Cardiac muscle cell (in vitro differentiated cells and primary cell): ENCODE results near the gene SEMA5A. TPM values are rescaled to one million over a fixed set of nuclear protein-coding genes. Genes with fewer than 3 reads are reported as not detected.

ENCODE experiments used
- DNase-seq, 2 donors: peaks; one replicate each; pipeline versions ENCODE4 v3.0.0 to v3.0.0-alpha.2; 2010 to 2017; ENCODE audit warnings: low read depth in 1 of 2, low spot score in 1 of 2
- H3K27ac ChIP-seq: fragments of 200-600 bp; sonication (generic); 2 replicates; pipeline ENCODE4 v1.5.1; 2016
- H3K27me3 ChIP-seq: fragments of 200-600 bp; sonication (generic); 2 replicates; pipeline ENCODE4 v1.6.0; 2016; ENCODE audit warnings: control low read depth
- H3K36me3 ChIP-seq: fragments of 200-600 bp; sonication (generic); 2 replicates; pipeline ENCODE4 v1.5.1; 2016; ENCODE audit warnings: control low read depth
- H3K4me1 ChIP-seq: fragments of 200-600 bp; sonication (generic); 2 replicates; pipeline ENCODE4 v1.8.1; 2017; ENCODE audit warnings: low read depth, mild to moderate bottlenecking, mixed run types
- H3K4me3 ChIP-seq: fragments of 200-600 bp; sonication (generic); 2 replicates; pipeline ENCODE4 v1.5.1; 2016; ENCODE audit warnings: mild to moderate bottlenecking
- H3K9me3 ChIP-seq: fragments of 200-600 bp; sonication (generic); 2 replicates; pipeline ENCODE4 v1.5.1; 2017; ENCODE audit warnings: low read depth, mild to moderate bottlenecking, control low read depth
- polyA plus RNA-seq: library from polyadenylated mRNA; unstranded; fragments of >200 nt; fragmentation: Nextera tagmentation; extraction: Ambion mirVana; gene quantifications from 2 replicates; pipeline ENCODE4 v1.2.1, GENCODE V29; 2016
- total RNA-seq: library from RNA; depleted of rRNA; stranded (reverse); fragments of >200 nt; gene quantifications from 2 replicates; pipeline ENCODE4 v1.2.3, GENCODE V29; 2016
- TF ChIP-seq, protein P1 (sequence below): IDR thresholded peaks from 2 replicates; pipeline ENCODE4 v1.5.1; 2012; ENCODE audit warnings: low read depth, mild to moderate bottlenecking, low read length

The SEMA5A gene
- total and polyA plus RNA-seq, 2 experiments from 2014 or later, result 15.7 to 16.6 TPM

DNA sequence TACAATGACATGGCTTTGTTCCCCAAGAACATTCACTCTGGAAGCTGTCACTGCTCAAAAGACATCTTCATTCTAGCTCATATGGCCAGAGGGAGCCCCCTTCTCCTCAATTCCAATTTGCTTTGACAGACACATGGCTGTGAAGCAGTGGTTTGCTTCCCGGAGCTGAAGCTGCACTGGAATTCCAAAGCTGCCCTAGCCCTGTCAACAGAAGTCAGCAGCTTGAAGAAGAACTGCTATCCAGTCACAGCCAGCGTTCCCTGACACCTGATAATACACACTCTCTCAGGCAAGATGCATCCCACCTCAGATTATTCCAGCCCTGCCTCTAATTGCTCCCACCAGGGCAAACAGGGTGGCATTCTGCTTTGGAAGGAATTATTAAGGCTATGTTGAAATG is 93.7 kb downstream of the SEMA5A start:
- TF ChIP-seq, protein P1, sequence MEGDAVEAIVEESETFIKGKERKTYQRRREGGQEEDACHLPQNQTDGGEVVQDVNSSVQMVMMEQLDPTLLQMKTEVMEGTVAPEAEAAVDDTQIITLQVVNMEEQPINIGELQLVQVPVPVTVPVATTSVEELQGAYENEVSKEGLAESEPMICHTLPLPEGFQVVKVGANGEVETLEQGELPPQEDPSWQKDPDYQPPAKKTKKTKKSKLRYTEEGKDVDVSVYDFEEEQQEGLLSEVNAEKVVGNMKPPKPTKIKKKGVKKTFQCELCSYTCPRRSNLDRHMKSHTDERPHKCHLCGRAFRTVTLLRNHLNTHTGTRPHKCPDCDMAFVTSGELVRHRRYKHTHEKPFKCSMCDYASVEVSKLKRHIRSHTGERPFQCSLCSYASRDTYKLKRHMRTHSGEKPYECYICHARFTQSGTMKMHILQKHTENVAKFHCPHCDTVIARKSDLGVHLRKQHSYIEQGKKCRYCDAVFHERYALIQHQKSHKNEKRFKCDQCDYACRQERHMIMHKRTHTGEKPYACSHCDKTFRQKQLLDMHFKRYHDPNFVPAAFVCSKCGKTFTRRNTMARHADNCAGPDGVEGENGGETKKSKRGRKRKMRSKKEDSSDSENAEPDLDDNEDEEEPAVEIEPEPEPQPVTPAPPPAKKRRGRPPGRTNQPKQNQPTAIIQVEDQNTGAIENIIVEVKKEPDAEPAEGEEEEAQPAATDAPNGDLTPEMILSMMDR, result no peak

DNA sequence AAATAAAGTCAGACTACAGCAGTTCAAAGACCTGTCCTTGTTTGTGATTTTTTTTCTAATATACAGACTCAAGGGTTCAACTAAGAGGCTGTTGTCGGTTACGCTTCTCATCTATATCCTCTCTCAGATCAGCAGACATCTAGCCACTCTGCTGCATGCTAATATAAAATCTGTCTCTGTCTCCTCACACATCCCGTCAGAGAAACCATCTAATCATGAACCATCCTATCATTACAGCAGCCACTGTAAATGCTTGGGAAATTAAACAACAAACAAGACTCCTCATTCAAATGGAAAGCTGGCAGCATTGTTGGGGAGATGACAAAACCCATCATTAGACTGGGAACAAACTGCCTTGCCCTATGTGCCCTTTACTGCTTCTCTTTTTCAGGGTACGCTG is 94.8 kb downstream of the SEMA5A start:
- Histone ChIP-seq H3K27ac (peak overlapping the region; percentile 55), H3K4me3 (no peak overlapping the region), H3K9me3 (no peaks in the 10 kb centered on the region), H3K4me1 (peaks cover 28% of the 10 kb centered on the region), H3K36me3 (no peaks in the 10 kb centered on the region), H3K27me3 (no peaks in the 10 kb centered on the region)
- DNase-seq, result no peak
- TF ChIP-seq, protein P1, result no peak

More for the DNA sequence above, 93.7 kb downstream of the SEMA5A start:
- H3K4me3 ChIP-seq, result no peak overlapping the region
- peaks cover 32% of the 10 kb centered on the region for H3K4me1 ChIP-seq
- H3K27me3 ChIP-seq, result no peaks in the 10 kb centered on the region
- DNase-seq, result peak in 1 of 2 donors; percentile 50
- no peaks in the 10 kb centered on the region for H3K9me3 ChIP-seq
- no peaks in the 10 kb centered on the region for H3K36me3 ChIP-seq
- peak overlapping the region; percentile 55 for H3K27ac ChIP-seq

DNA sequence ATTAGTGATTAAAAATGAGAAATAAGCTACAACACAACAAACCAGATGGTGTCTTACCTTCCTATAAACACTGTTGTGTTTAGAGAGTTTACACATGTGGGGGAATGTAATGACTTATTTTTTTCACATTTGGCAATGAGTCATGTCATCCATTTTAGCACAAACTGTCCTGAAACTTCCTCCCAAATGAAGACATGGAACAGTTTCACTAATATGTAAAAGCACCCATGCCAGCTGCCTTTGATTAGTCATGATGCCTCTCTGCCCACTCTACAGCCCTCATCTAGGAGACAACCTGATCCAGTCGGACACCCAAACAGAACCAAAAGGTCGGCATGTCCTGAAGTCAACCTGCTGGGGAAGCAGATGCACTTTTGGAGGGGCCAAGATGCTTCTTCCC is 98.2 kb downstream of the SEMA5A start:
- Histone ChIP-seq H3K4me3 (no peak overlapping the region), H3K9me3 (no peaks in the 10 kb centered on the region), H3K27ac (no peak overlapping the region), H3K27me3 (no peaks in the 10 kb centered on the region), H3K36me3 (no peaks in the 10 kb centered on the region), H3K4me1 (peaks cover 23% of the 10 kb centered on the region)
- TF ChIP-seq, protein P1, result no peak
- no peak for DNase-seq

DNA sequence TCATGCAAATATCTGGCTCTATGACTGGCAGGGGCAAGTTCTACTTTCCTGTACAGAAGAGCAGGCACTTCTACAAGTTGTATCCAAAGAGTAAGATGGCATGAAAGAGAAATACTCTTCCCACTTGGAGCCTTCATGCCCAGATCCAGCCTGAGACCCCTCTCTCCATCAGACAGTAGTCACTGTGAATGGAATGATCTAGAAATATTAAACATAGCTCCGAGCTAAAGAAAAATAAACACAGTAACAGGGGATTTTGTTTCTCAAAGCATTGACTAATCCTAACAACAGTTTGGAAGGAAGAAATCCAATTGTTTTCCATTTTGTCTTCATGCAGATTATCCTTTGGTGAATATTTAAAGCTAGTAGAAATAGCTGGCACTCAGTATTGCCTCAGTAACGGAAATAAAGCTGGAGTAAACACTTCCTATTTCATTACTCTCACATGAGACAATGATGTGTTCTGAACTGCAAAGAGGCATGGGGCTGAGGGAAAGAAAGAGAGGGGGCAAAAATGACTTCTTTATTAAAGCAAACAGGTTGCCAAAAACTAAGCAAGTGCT is 100.0 kb downstream of the SEMA5A start:
- TF ChIP-seq, protein P1, result no peak
- Histone ChIP-seq H3K4me3 (no peak overlapping the region), H3K36me3 (no peaks in the 10 kb centered on the region), H3K27me3 (no peaks in the 10 kb centered on the region), H3K27ac (no peak overlapping the region), H3K4me1 (peaks cover 11% of the 10 kb centered on the region), H3K9me3 (no peaks in the 10 kb centered on the region)
- DNase-seq, result no peak

DNA sequence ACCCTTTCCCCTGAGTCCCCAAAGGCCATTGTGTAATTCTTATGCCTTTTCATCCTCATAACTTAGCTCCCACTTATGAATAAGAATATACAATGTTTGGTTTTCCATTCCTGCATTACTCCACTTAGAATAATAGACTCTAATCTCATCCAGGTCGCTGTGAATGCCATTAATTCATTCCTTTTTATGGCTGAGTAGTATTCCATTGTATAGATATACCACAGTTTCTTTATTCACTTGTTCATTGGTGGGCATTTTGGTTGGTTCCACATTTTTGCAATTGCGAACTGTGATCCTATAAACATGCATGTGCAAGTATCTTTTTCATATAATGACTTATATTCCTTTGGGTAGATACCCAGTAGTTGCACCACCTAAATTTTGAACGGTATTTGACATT is 101.5 kb downstream of the SEMA5A start:
- no peaks in the 10 kb centered on the region for H3K9me3 ChIP-seq
- H3K27me3 ChIP-seq, result no peaks in the 10 kb centered on the region
- TF ChIP-seq, protein P1, result no peak
- H3K27ac ChIP-seq, result no peak overlapping the region
- no peaks in the 10 kb centered on the region for H3K36me3 ChIP-seq
- H3K4me1 ChIP-seq, result no peaks in the 10 kb centered on the region
- no peak overlapping the region for H3K4me3 ChIP-seq
- DNase-seq, result no peak
